GM12892 (cell line): ENCODE results near the gene MYADML2.
"Not testable (repeated sequence)": the region's sequence is repeated elsewhere in the genome, so short reads cannot be mapped to it uniquely, and the experiment has no call there.

Experiments used
- POLR2A ChIP-seq: IDR thresholded peaks from 2 replicates; pipeline ENCODE4 v1.6.1; 2011; ENCODE audit warnings: low read depth, low read length, control low read depth
- TAF1 ChIP-seq: IDR thresholded peaks from 2 replicates; pipeline ENCODE4 v1.6.1; 2011; ENCODE audit warnings: low read depth, mild to moderate bottlenecking, control low read depth, low read length, borderline replicate concordance

DNA sequence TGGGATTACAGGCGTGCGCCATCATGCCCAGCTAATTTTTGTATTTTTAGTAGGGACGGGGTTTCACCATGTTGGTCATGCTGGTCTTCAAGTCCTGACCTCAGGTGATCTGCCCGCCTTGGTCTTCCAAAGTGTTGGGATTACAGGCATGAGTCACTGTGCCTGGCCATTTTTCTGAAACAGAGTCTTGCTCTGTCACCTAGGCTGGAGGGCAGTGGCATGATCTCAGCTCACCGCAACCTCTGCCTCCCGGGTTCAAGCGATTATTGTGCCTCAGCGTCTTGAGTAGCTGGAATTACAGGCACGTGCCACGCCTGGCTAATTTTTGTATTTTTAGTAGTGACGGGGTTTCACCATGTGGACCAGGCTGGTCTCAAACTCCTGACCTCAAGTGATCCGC is 34.5 kb upstream of the MYADML2 start:
- not testable (repeated sequence) for TF ChIP-seq POLR2A, TAF1
